Activated effector memory CD4-positive, alpha-beta T cell treated with anti-CD3 and anti-CD28 coated beads, Interleukin-2, amount 50 U/mL, for 16 hours (primary cell): Measurements from ENCODE around the gene MBTPS1.
A peak's percentile ranks its signal among the peaks of the same experiment; 100 is the strongest.

Experiments used
- DNase-seq: peaks from one replicate; pipeline ENCODE4 v3.0.0-alpha.2; 2020

Gene MBTPS1

GRCh38 chr16:84116720-84117493 lies at the start of gene MBTPS1:
Gene MBTPS1 (minus strand): TSS chr16:84116942. CDS start chr16:84101783, 15,159 bp downstream.
- peak; percentile 99 for DNase-seq

GRCh38 chr16:84165746-84166145 lies 49.0 kb upstream of the MBTPS1 start:
- DNase-seq: no peak

- DNase-seq: no peak
Observed at GRCh38 chr16:84161801-84162200, 45.1 kb upstream of the MBTPS1 start.

- DNase-seq: peak; percentile 53
Observed at GRCh38 chr16:84161037-84161436, 44.3 kb upstream of the MBTPS1 start.

- DNase-seq: no peak
Observed at GRCh38 chr16:84159800-84160199, 43.1 kb upstream of the MBTPS1 start.

GRCh38 chr16:84159007-84159406 lies 42.3 kb upstream of the MBTPS1 start:
- DNase-seq: no peak

GRCh38 chr16:84156342-84156784 lies 39.6 kb upstream of the MBTPS1 start:
- no peak for DNase-seq

- DNase-seq: no peak
Observed at GRCh38 chr16:84155771-84156170, 39.0 kb upstream of the MBTPS1 start.

- DNase-seq: no peak
Observed at GRCh38 chr16:84155226-84155625, 38.5 kb upstream of the MBTPS1 start.

GRCh38 chr16:84153660-84154214 lies 37.0 kb upstream of the MBTPS1 start:
- no peak for DNase-seq

GRCh38 chr16:84150926-84151325 lies 34.2 kb upstream of the MBTPS1 start:
- DNase-seq: no peak

GRCh38 chr16:84144859-84145639 lies 28.3 kb upstream of the MBTPS1 start, which contains the start of the genes DNAAF1 and HSDL1:
Gene DNAAF1 (plus strand): TSS chr16:84145308. CDS start chr16:84145441, 133 bp downstream.
Gene HSDL1 (minus strand): TSS chr16:84145177. CDS start chr16:84131321, 13,856 bp downstream.
- DNase-seq: peak; percentile 98

- DNase-seq: peak; percentile 75
Observed at GRCh38 chr16:84144209-84144858, 27.6 kb upstream of the MBTPS1 start.

- DNase-seq: no peak
Observed at GRCh38 chr16:84143784-84144199, 27.1 kb upstream of the MBTPS1 start.

GRCh38 chr16:84143081-84143480 lies 26.3 kb upstream of the MBTPS1 start:
- no peak for DNase-seq

GRCh38 chr16:84141143-84141670 lies 24.5 kb upstream of the MBTPS1 start:
- DNase-seq: no peak

- DNase-seq: no peak
Observed at GRCh38 chr16:84139628-84140258, 23.0 kb upstream of the MBTPS1 start.

- no peak for DNase-seq
Observed at GRCh38 chr16:84138824-84139627, 22.3 kb upstream of the MBTPS1 start.

- no peak for DNase-seq
Observed at GRCh38 chr16:84138500-84138823, 21.7 kb upstream of the MBTPS1 start.

- DNase-seq: no peak
Observed at GRCh38 chr16:84137769-84138357, 21.1 kb upstream of the MBTPS1 start.

GRCh38 chr16:84137287-84137686 lies 20.5 kb upstream of the MBTPS1 start:
- no peak for DNase-seq
